HepG2 (cell line): ENCODE data around the gene GRIP1.
A peak's percentile ranks its signal among the peaks of the same experiment; 100 is the strongest.

Experiments
- BCL3 ChIP-seq: sonication (generic); formaldehyde crosslinking; IDR thresholded peaks from 2 replicates; pipeline ENCODE4 v1.5.1; 2020; ENCODE audit warnings: mild to moderate bottlenecking, missing genetic modification reagents, moderate library complexity
- CREB1 ChIP-seq, 2 experiments: fragments of 450-650 bp in 1 of 2; IDR thresholded peaks; 2 replicates each; pipeline ENCODE4 v1.6.1; 2016 to 2017; ENCODE audit warnings: control low read depth in 1 of 2, mild to moderate bottlenecking in 1 of 2, missing compliant biosample characterization in 1 of 2, missing genetic modification characterization in 1 of 2
- CTCF ChIP-seq: sonication (generic); formaldehyde crosslinking; IDR thresholded peaks from 2 replicates; pipeline ENCODE4 v1.5.0; 2020; ENCODE audit warnings: mild to moderate bottlenecking, missing genetic modification reagents, moderate library complexity
- E2F1 ChIP-seq: sonication (generic); formaldehyde crosslinking; IDR thresholded peaks from 2 replicates; pipeline ENCODE4 v1.5.0; 2020; ENCODE audit warnings: missing genetic modification reagents
- ELF1 ChIP-seq: sonication (generic); formaldehyde crosslinking; IDR thresholded peaks from 2 replicates; pipeline ENCODE4 v1.4.0; 2020; ENCODE audit warnings: missing genetic modification reagents
- GPBP1L1 ChIP-seq: sonication (generic); formaldehyde crosslinking; IDR thresholded peaks from 2 replicates; pipeline ENCODE4 v1.5.0; 2020; ENCODE audit warnings: mild to moderate bottlenecking, missing genetic modification reagents
- IRF2 ChIP-seq: IDR thresholded peaks from 2 replicates; pipeline ENCODE4 v1.6.1; 2018; ENCODE audit warnings: missing genetic modification reagents, missing compliant biosample characterization
- POLR2AphosphoS2 ChIP-seq: IDR thresholded peaks from 2 replicates; pipeline ENCODE4 v1.6.1; 2011; ENCODE audit warnings: low read depth, low read length, improper control_type of control experiment
- TBL1XR1 ChIP-seq: fragments of 150-350 bp; IDR thresholded peaks from 2 replicates; pipeline ENCODE4 v1.6.1; 2014; ENCODE audit warnings: borderline replicate concordance, low read length; ENCODE audit not compliant: partially characterized antibody
- ZBTB40 ChIP-seq, 2 experiments: fragments of 450-650 bp in 1 of 2; sonication (generic) in 1 of 2; formaldehyde crosslinking in 1 of 2; IDR thresholded peaks; 2 replicates each; pipeline versions ENCODE4 v1.6.1 to v1.8.0; 2016 to 2022; ENCODE audit warnings: antibody characterized with exemption in 1 of 2, mild to moderate bottlenecking in 1 of 2, missing genetic modification reagents in 1 of 2
- ZMYM3 ChIP-seq: sonication (generic); formaldehyde crosslinking; IDR thresholded peaks from 2 replicates; pipeline ENCODE4 v1.5.1; 2020; ENCODE audit warnings: mild to moderate bottlenecking, missing genetic modification reagents
- ZNF280B ChIP-seq: sonication (generic); formaldehyde crosslinking; IDR thresholded peaks from 2 replicates; pipeline ENCODE4 v1.5.0; 2020; ENCODE audit warnings: missing genetic modification reagents, mild to moderate bottlenecking, borderline replicate concordance
- ZNF281 ChIP-seq: sonication (generic); formaldehyde crosslinking; IDR thresholded peaks from 2 replicates; pipeline ENCODE4 v1.4.0; 2020; ENCODE audit warnings: missing genetic modification reagents, borderline replicate concordance

GRCh38 chr12:66409195-66409871 is 269.5 kb downstream of the GRIP1 start:
- TF ChIP-seq ZNF281 (CRISPR knock-in tag), result no peak
- TF ChIP-seq CTCF, result peak; percentile 81
- TF ChIP-seq BCL3 (CRISPR knock-in tag), result no peak
- TF ChIP-seq CREB1 (IDR thresholded peaks at IDR 0.05), result no peak
- no peak for TF ChIP-seq CREB1 (CRISPR knock-in tag; IDR thresholded peaks at IDR 0.05)
- TF ChIP-seq POLR2AphosphoS2, result no peak
- no peak for TF ChIP-seq ZMYM3 (CRISPR knock-in tag)
- TF ChIP-seq ZBTB40 (IDR thresholded peaks at IDR 0.05), result no peak
- no peak for TF ChIP-seq ZBTB40 (CRISPR knock-in tag; IDR thresholded peaks at IDR 0.05)
- no peak for TF ChIP-seq ELF1
- TF ChIP-seq IRF2 (CRISPR knock-in tag), result no peak
- no peak for TF ChIP-seq TBL1XR1
- TF ChIP-seq E2F1, result no peak
- TF ChIP-seq GPBP1L1 (CRISPR knock-in tag), result no peak
- no peak for TF ChIP-seq ZNF280B (CRISPR knock-in tag)
